GM12878 (cell line): ENCODE measurements around the gene MMD.

Source experiments
- ATF3 ChIP-seq: IDR thresholded peaks from 2 replicates; pipeline ENCODE4 v1.6.1; 2011; ENCODE audit warnings: low read depth, mild to moderate bottlenecking, low read length, moderate library complexity, borderline replicate concordance; ENCODE audit errors: extremely low read depth
- CREM ChIP-seq: IDR thresholded peaks from 2 replicates; pipeline ENCODE4 v1.6.1; 2014; ENCODE audit warnings: antibody characterized with exemption, low read depth
- CTCF ChIP-seq, 3 experiments: IDR thresholded peaks in 2 of 3; conservative IDR thresholded peaks in 1 of 3; 2 replicates each; pipeline ENCODE4 v1.5.1; 2011; ENCODE audit warnings: low read depth in 3 of 3, low read length in 3 of 3, mild to moderate bottlenecking in 3 of 3, control low read depth in 2 of 3, moderate library complexity in 2 of 3, inconsistent platforms in 1 of 3, mixed read lengths in 1 of 3; ENCODE audit not compliant: control insufficient read depth in 2 of 3, insufficient read depth in 1 of 3; ENCODE audit errors: extremely low read depth in 1 of 3
- ETV6 ChIP-seq, 2 experiments: fragments of 450-650 bp in 1 of 2; IDR thresholded peaks in 1 of 2; conservative IDR thresholded peaks in 1 of 2; 2 replicates each; pipeline ENCODE4 v1.6.1; 2014; ENCODE audit warnings: antibody characterized with exemption in 1 of 2, borderline replicate concordance in 1 of 2, low read depth in 1 of 2, mild to moderate bottlenecking in 1 of 2, moderate library complexity in 1 of 2
- FOS ChIP-seq: IDR thresholded peaks from 3 replicates; pipeline ENCODE4 v1.6.1; 2011; ENCODE audit warnings: borderline replicate concordance; ENCODE audit not compliant: insufficient read length; ENCODE audit errors: extremely low read depth
- NR2C1 ChIP-seq: fragments of 450-650 bp; IDR thresholded peaks from 2 replicates; pipeline ENCODE4 v1.6.1; 2017; ENCODE audit warnings: antibody characterized with exemption, mild to moderate bottlenecking, moderate library complexity
- POLR2A ChIP-seq: IDR thresholded peaks from 2 replicates; pipeline ENCODE4 v1.6.1; 2011; ENCODE audit warnings: low read depth, mild to moderate bottlenecking, low read length
- POLR2AphosphoS2 ChIP-seq: IDR thresholded peaks from 2 replicates; pipeline ENCODE4 v1.6.1; 2011; ENCODE audit warnings: low read depth, mild to moderate bottlenecking, low read length, improper control_type of control experiment, moderate library complexity
- POLR2AphosphoS5 ChIP-seq: IDR thresholded peaks from 2 replicates; pipeline ENCODE4 v1.6.1; 2011; ENCODE audit warnings: mild to moderate bottlenecking, low read length, inconsistent platforms
- RAD21 ChIP-seq: IDR thresholded peaks from 2 replicates; pipeline ENCODE4 v1.6.1; 2011; ENCODE audit warnings: mild to moderate bottlenecking, low read depth, low read length, moderate library complexity; ENCODE audit not compliant: insufficient read depth
- RFX5 ChIP-seq: IDR thresholded peaks from 2 replicates; pipeline ENCODE4 v1.6.1; 2011; ENCODE audit warnings: low read depth, low read length, improper control_type of control experiment
- STAT3 ChIP-seq: IDR thresholded peaks from 2 replicates; pipeline ENCODE4 v1.6.1; 2011; ENCODE audit warnings: low read depth, low read length, improper control_type of control experiment
- ZNF207 ChIP-seq: fragments of 450-650 bp; IDR thresholded peaks from 2 replicates; pipeline ENCODE4 v1.6.1; 2014; ENCODE audit warnings: antibody characterized with exemption, mild to moderate bottlenecking, borderline replicate concordance
- ZNF24 ChIP-seq: fragments of 450-650 bp; IDR thresholded peaks from 2 replicates; pipeline ENCODE4 v1.6.1; 2017; ENCODE audit warnings: antibody characterized with exemption, mild to moderate bottlenecking

- TF ChIP-seq POLR2A = no peak
- TF ChIP-seq ATF3 = no peak
- TF ChIP-seq FOS = no peak
- TF ChIP-seq POLR2AphosphoS5 = no peak
- no peak for TF ChIP-seq CTCF (IDR thresholded peaks at IDR 0.05 in 2 of 3, conservative IDR thresholded peaks at IDR 0.05 in 1 of 3; ENCODE audit: control insufficient read depth in 2 of 3, extremely low read depth in 1 of 3, insufficient read depth in 1 of 3, low read depth in 3 of 3, low read length in 3 of 3)
- TF ChIP-seq RAD21 = no peak
- no peak for TF ChIP-seq NR2C1
- no peak for TF ChIP-seq ZNF207
- no peak for TF ChIP-seq STAT3
- no peak for TF ChIP-seq RFX5
- no peak for TF ChIP-seq ETV6 (conservative IDR thresholded peaks at IDR 0.05 in 1 of 2, IDR thresholded peaks at IDR 0.05 in 1 of 2; ENCODE audit: borderline replicate concordance in 1 of 2, low read depth in 1 of 2)
- TF ChIP-seq CREM = no peak
- TF ChIP-seq POLR2AphosphoS2 = no peak
- TF ChIP-seq ZNF24 = no peak
Observed at GRCh38 chr17:55413825-55414489, 7.7 kb downstream of the MMD start.
